GM19099 (cell line): ENCODE data around the gene CLVS2.

Source experiments
- POLR2A ChIP-seq: IDR thresholded peaks from 3 replicates; pipeline ENCODE4 v1.6.1; 2011; ENCODE audit warnings: low read depth; ENCODE audit not compliant: insufficient read length; ENCODE audit errors: extremely low read depth

Gene CLVS2

GRCh38 chr6:123014835-123015234, 18.8 kb downstream of the CLVS2 start:
- TF ChIP-seq POLR2A = no peak

DNA sequence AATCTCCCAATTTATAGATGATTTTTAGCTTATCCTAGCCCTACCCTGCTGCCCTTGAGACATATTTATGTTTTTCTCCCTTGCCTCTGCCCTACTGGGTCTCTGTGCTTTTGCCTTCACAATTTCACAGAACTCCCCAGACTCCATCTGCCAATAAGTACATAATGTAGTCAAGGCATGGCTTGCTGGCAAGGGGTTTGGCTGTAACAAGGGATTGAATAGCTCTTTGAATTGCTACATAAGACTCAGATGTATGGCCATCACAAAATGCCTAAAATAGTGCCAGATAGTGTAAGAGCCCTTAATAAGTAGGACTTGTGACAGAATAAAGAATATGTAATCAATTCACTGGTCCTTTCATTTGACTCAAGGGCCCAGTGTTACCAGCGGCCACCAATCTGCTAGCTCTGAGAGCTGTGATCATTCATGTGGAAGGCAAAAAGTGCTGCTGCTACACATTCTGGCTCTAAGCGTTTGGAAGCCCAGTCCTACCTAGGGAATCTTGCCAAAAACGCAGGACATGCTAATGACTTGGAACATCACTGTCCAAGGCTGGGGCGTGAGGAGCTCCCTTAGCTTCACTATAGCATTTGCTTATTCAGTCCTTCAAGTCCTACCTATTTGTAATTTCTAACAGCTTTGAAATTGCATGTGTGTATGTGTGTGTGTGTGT, 20.5 kb downstream of the CLVS2 start:
- TF ChIP-seq POLR2A = no peak

- no peak for TF ChIP-seq POLR2A
Measured at GRCh38 chr6:123017104-123017682, 21.2 kb downstream of the CLVS2 start.

GRCh38 chr6:123022975-123023374, 26.9 kb downstream of the CLVS2 start:
- no peak for TF ChIP-seq POLR2A

- no peak for TF ChIP-seq POLR2A
Measured at GRCh38 chr6:123024976-123025375, 28.9 kb downstream of the CLVS2 start.

- no peak for TF ChIP-seq POLR2A
Measured at GRCh38 chr6:123027408-123027807, 31.4 kb downstream of the CLVS2 start.

DNA sequence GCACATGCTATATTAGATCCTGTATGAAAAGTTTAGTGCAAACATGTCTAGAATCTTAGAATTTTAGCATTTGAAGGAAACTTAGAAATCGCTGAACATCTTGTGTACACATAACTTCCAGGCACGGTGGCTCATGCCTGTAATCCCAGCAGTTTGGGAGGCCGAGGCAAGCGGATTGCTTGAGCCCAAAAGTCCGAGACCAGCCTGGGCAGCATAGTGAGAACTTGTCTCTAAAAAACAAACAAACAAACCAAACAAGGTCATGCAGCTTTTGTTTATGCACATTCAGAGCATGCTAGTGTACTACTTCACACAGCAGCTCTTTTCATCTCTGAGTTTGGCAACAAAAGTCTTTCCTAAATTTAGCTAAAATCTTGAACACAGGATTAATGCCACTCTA, 32.2 kb downstream of the CLVS2 start:
- no peak for TF ChIP-seq POLR2A

GRCh38 chr6:123030282-123030681, 34.2 kb downstream of the CLVS2 start:
- no peak for TF ChIP-seq POLR2A

GRCh38 chr6:123036648-123037047, 40.6 kb downstream of the CLVS2 start:
- TF ChIP-seq POLR2A = no peak

DNA sequence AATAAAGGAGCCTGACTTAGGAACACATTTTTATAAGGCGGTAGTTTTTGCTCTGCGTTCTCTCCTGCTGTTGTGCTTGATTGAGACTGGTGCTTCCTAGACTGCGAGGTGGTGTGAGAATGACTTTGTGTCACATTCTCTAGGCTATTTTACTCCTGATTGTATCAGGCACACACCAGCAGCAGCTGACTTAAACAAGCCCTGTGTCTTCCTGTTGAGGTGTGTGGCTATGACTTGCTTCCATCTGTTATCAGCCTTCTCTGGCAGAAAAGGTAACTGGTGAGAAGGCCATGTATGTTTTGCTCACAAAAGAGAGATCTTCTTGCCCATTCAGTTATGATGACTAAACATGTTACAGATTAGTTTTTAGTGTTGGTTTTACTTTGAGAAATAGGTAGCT, 43.4 kb downstream of the CLVS2 start:
- no peak for TF ChIP-seq POLR2A

DNA sequence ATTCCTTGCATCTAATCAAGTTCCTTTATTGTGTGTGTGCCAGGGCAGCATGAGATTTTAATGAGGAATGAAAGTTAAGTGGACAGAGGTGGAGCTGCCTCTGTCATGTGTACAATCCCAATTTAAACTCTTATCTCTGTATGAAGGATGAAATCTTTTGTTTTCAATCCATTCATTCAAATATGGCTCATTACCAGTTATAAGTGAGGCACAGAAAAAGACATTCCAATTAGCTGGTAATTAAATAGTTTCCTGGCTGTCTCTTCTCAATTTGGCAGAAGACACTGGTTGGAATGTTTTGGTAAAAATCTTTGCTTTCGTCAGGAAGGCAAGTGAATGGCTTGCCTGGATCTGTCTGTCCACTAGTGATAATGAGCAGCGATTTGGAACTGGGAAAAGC, 46.4 kb downstream of the CLVS2 start:
- TF ChIP-seq POLR2A = no peak

- no peak for TF ChIP-seq POLR2A
Measured at GRCh38 chr6:123044341-123044860, 48.4 kb downstream of the CLVS2 start.

DNA sequence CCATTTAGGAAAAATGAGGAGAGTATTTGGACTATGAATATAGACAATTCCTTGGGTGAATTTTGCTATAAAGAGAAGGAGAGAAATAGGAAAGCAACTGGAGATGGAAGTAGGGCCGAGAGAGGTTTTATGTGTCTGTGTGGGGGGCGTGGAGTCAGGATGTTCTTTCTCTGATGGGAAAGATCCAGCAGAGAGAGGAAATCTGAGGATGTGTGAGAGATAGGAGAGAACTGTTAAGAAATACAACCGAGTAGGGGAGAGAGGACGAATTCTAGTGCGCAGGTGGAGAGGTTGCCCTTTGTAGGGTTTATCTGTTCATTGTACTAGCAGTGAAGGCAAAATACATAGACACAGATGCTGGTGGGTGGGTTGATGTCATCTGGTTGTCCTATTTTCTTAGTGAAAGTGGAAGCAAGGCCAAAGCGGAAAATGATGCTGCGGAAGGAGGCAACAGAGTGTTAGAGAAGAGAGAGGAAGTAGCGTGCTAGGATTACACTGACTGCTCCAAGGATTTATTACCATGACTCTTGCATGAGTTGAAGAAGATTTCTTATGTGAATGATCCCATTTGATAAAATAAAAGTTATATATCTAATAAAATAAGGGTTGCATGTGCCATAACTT, 57.7 kb downstream of the CLVS2 start:
- no peak for TF ChIP-seq POLR2A

DNA sequence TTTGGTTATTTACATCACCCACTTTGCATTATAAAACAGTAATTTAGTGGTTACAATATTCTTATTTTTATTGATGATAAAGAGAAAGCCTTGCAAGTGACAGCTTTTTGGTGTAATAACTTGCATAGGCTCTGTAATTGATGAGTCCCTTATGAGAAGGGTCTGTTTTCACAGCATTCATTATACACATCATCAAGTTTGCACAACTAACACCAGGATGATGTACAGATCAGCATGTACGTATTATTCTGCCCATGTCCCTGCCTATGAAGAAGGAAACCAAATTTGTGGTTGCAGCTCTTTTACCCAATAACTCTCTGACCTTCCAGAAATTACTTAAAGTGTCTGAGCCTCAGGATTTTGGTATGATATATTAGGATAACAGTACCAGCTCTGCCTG, 59.2 kb downstream of the CLVS2 start:
- no peak for TF ChIP-seq POLR2A

GRCh38 chr6:123062670-123063069, 66.6 kb downstream of the CLVS2 start:
- TF ChIP-seq POLR2A = no peak

DNA sequence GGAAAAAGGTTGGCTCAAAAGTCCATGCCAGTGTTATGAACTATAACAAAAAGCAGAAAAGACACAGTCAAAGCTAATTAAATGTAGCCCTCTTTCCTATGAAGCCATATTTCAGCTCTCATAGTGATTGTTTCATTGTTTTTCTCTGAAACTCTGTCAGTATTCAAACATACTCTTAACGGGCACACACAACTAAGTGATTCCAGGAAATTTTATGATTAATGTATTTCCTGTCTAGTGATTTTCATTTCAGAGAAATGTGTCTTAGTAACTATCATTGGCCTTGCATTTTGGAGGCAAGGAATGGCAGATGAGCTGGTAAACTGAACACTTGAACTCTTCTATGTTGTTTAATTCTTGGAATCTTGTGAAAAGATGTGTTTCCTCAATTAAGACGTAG, 68.0 kb downstream of the CLVS2 start:
- no peak for TF ChIP-seq POLR2A
